Coronary artery (tissue), 2 donors: ENCODE results near the gene ZNF75A.

Source experiments
- DNase-seq: peaks from one replicate; pipeline ENCODE4 v3.0.0-alpha.2; 2017; ENCODE audit warnings: low spot score
- H3K27ac ChIP-seq, 2 donors: fragments of 200-600 bp; sonication (generic); one replicate each; pipeline ENCODE4 v1.5.1; 2016 to 2019
- H3K4me3 ChIP-seq: fragments of 200-600 bp; sonication (generic); 2 replicates; pipeline ENCODE4 v1.5.1; 2016; ENCODE audit warnings: mild to moderate bottlenecking, moderate library complexity
- TF ChIP-seq, protein P1 (sequence below): fragments of 200-600 bp; sonication (generic); IDR thresholded peaks from one replicate; pipeline ENCODE4 v1.5.1; 2019; ENCODE audit warnings: antibody characterized with exemption

ZNF75A gene

DNA sequence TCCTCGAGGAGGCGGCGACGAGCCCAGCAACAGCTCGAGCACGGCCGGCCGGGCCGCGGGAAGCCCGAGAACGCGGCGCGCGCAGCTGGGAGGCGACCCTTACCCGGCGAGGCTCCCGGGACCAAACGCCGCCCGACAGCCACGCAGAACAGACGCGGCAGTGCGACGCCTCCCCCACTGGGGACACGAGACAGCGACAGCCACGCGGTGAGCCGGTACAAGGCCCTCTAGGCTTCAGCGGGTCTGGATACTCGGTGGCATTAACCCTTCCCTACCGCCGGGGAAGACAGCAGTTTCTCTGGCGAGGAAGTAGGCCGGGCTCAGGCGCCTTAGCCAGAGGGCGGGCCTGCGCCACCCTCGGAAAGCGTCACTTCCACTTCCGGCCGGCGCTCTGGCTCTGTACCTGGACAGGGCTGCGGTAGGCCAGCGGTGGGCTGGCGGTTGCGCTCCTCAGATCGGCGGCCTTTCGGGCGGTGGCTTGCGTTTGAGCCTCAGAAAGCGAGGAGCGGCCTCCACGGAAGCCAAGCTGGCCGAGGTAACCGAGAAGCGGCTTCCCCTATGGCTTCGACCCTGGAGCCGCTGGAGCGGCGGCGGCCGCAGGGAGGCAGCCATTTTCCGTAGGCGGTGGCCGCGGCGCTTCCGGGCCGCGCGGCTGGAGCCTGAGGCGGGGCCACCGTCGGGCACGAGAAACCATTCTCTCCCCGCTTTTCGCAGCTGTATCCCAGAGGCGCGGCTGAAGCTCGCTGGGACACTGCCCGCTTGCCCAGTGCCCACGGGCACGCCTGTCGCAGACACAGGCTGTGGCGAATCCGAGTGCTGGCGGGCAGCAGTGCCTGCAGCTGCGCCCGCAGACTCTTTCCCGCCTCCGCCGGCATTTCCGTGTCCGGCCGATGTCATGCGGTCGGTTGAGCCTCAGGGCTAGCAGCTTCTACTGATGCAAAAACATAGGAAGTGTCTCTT is at the start of gene ZNF75A, which contains the start of gene TIGD7:
TSS of gene ZNF75A (plus strand) at position 389 of the 960 bp plus-strand sequence. CDS start 2,932 bp downstream, outside the sequence.
TSS of gene TIGD7 (minus strand) at position 322 of the 960 bp plus-strand sequence. CDS start 4,816 bp downstream, outside the sequence.
- TF ChIP-seq, protein P1, sequence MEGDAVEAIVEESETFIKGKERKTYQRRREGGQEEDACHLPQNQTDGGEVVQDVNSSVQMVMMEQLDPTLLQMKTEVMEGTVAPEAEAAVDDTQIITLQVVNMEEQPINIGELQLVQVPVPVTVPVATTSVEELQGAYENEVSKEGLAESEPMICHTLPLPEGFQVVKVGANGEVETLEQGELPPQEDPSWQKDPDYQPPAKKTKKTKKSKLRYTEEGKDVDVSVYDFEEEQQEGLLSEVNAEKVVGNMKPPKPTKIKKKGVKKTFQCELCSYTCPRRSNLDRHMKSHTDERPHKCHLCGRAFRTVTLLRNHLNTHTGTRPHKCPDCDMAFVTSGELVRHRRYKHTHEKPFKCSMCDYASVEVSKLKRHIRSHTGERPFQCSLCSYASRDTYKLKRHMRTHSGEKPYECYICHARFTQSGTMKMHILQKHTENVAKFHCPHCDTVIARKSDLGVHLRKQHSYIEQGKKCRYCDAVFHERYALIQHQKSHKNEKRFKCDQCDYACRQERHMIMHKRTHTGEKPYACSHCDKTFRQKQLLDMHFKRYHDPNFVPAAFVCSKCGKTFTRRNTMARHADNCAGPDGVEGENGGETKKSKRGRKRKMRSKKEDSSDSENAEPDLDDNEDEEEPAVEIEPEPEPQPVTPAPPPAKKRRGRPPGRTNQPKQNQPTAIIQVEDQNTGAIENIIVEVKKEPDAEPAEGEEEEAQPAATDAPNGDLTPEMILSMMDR = no peak
- Histone ChIP-seq H3K27ac (peak within 1 kb of the TSS; percentile 79 to 89), H3K4me3 (peak within 1 kb of the TSS; percentile 83)
- peak; percentile 91 for DNase-seq

- Histone ChIP-seq H3K27ac (peak within 1 kb of the TSS in 1 of 2 donors; percentile 51), H3K4me3 (peak within 1 kb of the TSS; percentile 45)
- TF ChIP-seq, protein P1 = no peak
- no peak for DNase-seq
These were observed 49.0 kb upstream of the ZNF75A start, which contains the start of gene MEFV for GRCh38 chr16:3256146-3256865. TSS of gene MEFV (minus strand) at chr16:3256633. CDS start at chr16:3256587, 46 bp downstream.

DNA sequence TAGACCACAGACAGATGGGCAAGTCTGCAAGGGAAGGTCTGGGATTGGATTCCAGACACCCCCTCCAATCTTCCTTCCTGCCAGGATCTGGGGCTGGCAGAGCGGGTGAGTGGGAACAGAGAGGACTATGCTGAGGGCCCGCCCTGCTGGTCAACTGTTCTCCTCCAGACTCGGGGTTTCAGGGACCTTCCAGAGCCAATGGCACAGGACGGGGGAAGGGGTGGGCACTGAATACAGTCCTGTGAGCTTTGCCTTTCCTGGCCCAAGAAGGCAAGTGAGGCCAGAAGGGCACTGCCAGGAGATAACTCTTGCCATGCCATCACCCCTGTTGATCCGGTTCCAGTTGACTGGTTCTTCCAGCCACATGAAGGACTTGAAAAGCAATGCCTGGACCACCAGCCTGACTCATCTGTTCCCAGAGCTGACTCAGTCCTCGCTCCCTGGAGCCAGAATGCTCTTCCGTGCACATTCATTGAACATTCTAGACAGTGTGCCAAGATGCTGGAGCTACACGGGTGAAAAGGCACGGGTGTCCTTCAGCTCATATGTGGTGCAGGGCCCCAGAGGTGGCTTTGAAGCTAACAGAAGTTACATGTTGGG is 48.3 kb upstream of the ZNF75A start:
- H3K4me3 ChIP-seq = peak overlapping the region; percentile 45
- DNase-seq = no peak

GRCh38 chr16:3259836-3260235 is 45.5 kb upstream of the ZNF75A start:
- no peak for DNase-seq

More for the DNA sequence above, 48.3 kb upstream of the ZNF75A start:
- TF ChIP-seq, protein P1 = no peak
- H3K27ac ChIP-seq = peak overlapping the region in 1 of 2 donors; percentile 51

DNA sequence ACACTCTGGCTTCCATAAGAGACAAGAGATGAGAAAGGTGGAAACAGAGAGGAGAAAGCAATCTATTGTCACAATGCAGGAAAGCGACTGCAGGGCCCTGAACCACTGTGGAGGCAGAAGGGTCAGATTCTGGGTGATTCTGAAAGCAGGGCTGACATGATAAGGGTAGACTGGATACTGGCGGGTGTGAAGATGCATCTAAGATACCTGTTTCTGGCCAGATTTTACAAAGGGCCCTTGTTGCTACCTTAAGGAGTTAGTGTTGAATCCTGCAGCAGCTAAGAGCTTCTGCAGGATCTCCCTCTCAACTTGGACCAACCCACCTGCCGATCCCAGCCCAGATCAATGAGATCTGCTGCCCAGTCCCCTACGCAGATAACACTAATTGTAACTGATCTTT is 42.8 kb upstream of the ZNF75A start:
- Histone ChIP-seq H3K27ac (no peak overlapping the region), H3K4me3 (no peak overlapping the region)
- TF ChIP-seq, protein P1 = no peak
- DNase-seq = no peak

More at GRCh38 chr16:3259836-3260235, 45.5 kb upstream of the ZNF75A start:
- TF ChIP-seq, protein P1 = no peak
- H3K4me3 ChIP-seq = no peak overlapping the region
- no peak overlapping the region for H3K27ac ChIP-seq

- TF ChIP-seq, protein P1 = no peak
- Histone ChIP-seq H3K4me3 (peak overlapping the region; percentile 85), H3K27ac (peak overlapping the region; percentile 94 to 95)
- DNase-seq = peak; percentile 96
These were observed 40.9 kb upstream of the ZNF75A start for GRCh38 chr16:3264137-3265036.
